GM18951 (cell line): ENCODE data around the gene SMNDC1.
"Not testable (repeated sequence)": the region's sequence is repeated elsewhere in the genome, so short reads cannot be mapped to it uniquely, and the experiment has no call there.

Experiments used
- POLR2A ChIP-seq: IDR thresholded peaks from 4 replicates; pipeline ENCODE4 v1.6.1; 2011; ENCODE audit warnings: mild to moderate bottlenecking; ENCODE audit not compliant: insufficient read length, insufficient read depth; ENCODE audit errors: extremely low read depth
- in situ Hi-C: fragments of 300-500 bp; cut with MboI; formaldehyde crosslinking; loops from one replicate; pipeline ENCODE4 v1.12.0; 2022; ENCODE audit warnings: low sequenced_read_pairs, mixed read lengths, inconsistent platforms; ENCODE audit not compliant: unreplicated experiment

Gene SMNDC1

GRCh38 chr10:110285501-110285900 lies 19.2 kb downstream of the SMNDC1 start:
- TF ChIP-seq POLR2A = no peak
- in situ Hi-C loops = loop anchor here (10.0 kb wide), 1 partner anchor 391 kb away; no protein-coding TSS in a partner anchor

GRCh38 chr10:110284262-110284661 lies 20.5 kb downstream of the SMNDC1 start:
- in situ Hi-C loops = loop anchor here (5.0 to 10.0 kb wide), 2 partner anchors 147 to 389 kb away; no protein-coding TSS in a partner anchor
- TF ChIP-seq POLR2A = no peak

- TF ChIP-seq POLR2A = no peak
- in situ Hi-C loops = no loop called here
Observed at GRCh38 chr10:110279407-110279986, 25.2 kb downstream of the SMNDC1 start.

- TF ChIP-seq POLR2A = no peak
- in situ Hi-C loops = no loop called here
Observed at GRCh38 chr10:110278562-110279406, 25.9 kb downstream of the SMNDC1 start.

GRCh38 chr10:110277591-110277990 lies 27.1 kb downstream of the SMNDC1 start:
- in situ Hi-C loops = no loop called here

GRCh38 chr10:110276603-110277002 lies 28.1 kb downstream of the SMNDC1 start:
- TF ChIP-seq POLR2A = no peak
- in situ Hi-C loops = no loop called here

More at GRCh38 chr10:110277591-110277990, 27.1 kb downstream of the SMNDC1 start:
- no peak for TF ChIP-seq POLR2A

GRCh38 chr10:110275128-110275729 lies 29.5 kb downstream of the SMNDC1 start:
- TF ChIP-seq POLR2A = no peak
- in situ Hi-C loops = no loop called here

GRCh38 chr10:110274647-110275046 lies 30.1 kb downstream of the SMNDC1 start:
- TF ChIP-seq POLR2A = no peak
- in situ Hi-C loops = no loop called here

GRCh38 chr10:110274072-110274627 lies 30.6 kb downstream of the SMNDC1 start:
- no peak for TF ChIP-seq POLR2A
- in situ Hi-C loops = no loop called here

- no peak for TF ChIP-seq POLR2A
- in situ Hi-C loops = no loop called here
Observed at GRCh38 chr10:110273474-110273873, 31.2 kb downstream of the SMNDC1 start.

GRCh38 chr10:110272995-110273394 lies 31.7 kb downstream of the SMNDC1 start:
- in situ Hi-C loops = not testable (repeated sequence)

GRCh38 chr10:110269374-110270318 lies 35.1 kb downstream of the SMNDC1 start:
- in situ Hi-C loops = no loop called here
- TF ChIP-seq POLR2A = no peak

- in situ Hi-C loops = no loop called here
- no peak for TF ChIP-seq POLR2A
Observed at GRCh38 chr10:110268971-110269370, 35.7 kb downstream of the SMNDC1 start.

GRCh38 chr10:110268442-110268841 lies 36.3 kb downstream of the SMNDC1 start:
- TF ChIP-seq POLR2A = no peak
- in situ Hi-C loops = no loop called here
